ENCODE measurements around the gene TRABD.

- TF ChIP-seq CTCF (conservative IDR thresholded peaks at IDR 0.05; ENCODE audit: low read length): no peak
- TF ChIP-seq EZH2phosphoT487 (IDR thresholded peaks at IDR 0.05; ENCODE audit: borderline replicate concordance, low read depth, low read length): no peak
Measured at GRCh38 chr22:50176850-50177536, 8.7 kb upstream of the TRABD start.

Data from OCI-LY7 (cell line).